Thyroid gland (tissue), 4 donors: Measurements from ENCODE around the gene LTF.

ENCODE experiments used
- CTCF ChIP-seq, 6 experiments: fragments of 200-600 bp in 3 of 6; fragments of 450-650 bp in 3 of 6; sonication (generic) in 3 of 6; IDR thresholded peaks; one replicate each; pipeline ENCODE4 v1.5.1; 2016 to 2019; ENCODE audit warnings: antibody characterized with exemption in 6 of 6, mild to moderate bottlenecking in 2 of 6, inconsistent platforms in 1 of 6, moderate library complexity in 1 of 6
- POLR2A ChIP-seq, 2 donors: fragments of 450-650 bp; IDR thresholded peaks; one replicate each; pipeline ENCODE4 v1.6.1; 2017; ENCODE audit warnings: antibody characterized with exemption in 2 of 2, mild to moderate bottlenecking in 2 of 2, moderate library complexity in 1 of 2

DNA sequence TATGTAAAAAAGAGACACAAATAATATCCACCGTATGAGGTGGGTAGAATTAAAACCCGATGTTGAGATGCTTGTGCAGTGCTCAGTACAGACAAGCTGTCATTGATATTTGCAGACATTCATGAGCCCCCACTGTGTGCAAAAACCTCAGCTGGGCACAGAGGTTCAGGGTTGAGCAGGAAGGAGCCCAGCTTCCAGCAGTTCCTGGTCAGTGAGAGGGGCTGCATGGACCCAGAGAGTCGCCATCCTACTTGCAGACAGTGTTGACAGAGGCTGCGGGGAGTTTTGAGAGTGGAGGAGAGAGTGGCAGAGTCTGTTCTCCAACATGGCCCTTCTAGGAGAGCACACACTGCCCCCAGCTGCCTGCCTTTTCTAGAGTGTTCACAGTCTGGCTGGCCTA, 6.1 kb upstream of the LTF start:
- TF ChIP-seq CTCF (IDR thresholded peaks at IDR 0.05) (no peak), POLR2A (IDR thresholded peaks at IDR 0.05) (no peak)
